GM18873 (cell line): ENCODE results near the gene CMSS1.

Experiments
- ATAC-seq: cut with Tn5 transposase; IDR thresholded peaks from one replicate; pipeline ENCODE4 v1.9.1; 2021; ENCODE audit warnings: mild to moderate bottlenecking, moderate library complexity, moderate number of reproducible peaks; ENCODE audit not compliant: unreplicated experiment, low FRiP score

Gene CMSS1

GRCh38 chr3:99976584-99976983, 158.9 kb downstream of the CMSS1 start:
- no peak for ATAC-seq

DNA sequence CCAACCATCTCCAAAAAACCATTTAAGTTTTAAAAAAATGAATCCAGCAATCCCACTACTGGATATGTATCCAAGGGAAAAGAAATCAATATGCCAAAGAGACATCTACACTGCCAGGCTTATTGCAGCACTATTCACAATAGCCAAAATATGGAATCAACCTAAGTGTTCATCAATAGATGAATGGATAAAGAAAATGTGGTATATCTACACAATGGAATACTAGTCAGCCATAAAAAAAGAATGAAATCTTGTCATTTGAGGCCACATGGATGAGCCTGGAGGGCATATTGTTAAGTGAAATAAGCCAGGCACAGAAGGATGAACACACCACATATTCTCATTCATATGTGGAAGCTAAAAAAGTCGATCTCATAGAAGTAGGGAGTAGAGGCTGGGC, 160.6 kb downstream of the CMSS1 start:
- no peak for ATAC-seq

DNA sequence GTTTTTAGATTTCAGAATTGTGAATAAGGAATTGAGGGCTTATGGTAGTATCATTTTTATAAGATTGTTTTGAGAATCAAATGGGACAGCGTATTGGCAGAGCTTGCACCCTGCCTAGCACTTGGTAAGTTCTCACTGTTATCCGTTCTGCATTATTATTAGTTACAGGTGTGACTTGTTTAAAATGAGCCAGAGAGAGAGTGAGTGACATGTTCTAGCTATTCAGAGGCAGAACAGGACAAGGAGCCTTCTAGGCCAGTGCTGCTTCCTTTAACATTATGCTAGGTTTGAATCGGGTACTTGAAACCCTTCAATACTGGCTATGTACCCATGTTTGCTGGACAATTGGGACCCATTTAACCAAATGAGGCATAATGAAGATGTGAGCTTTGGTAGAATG, 162.9 kb downstream of the CMSS1 start:
- no peak for ATAC-seq

DNA sequence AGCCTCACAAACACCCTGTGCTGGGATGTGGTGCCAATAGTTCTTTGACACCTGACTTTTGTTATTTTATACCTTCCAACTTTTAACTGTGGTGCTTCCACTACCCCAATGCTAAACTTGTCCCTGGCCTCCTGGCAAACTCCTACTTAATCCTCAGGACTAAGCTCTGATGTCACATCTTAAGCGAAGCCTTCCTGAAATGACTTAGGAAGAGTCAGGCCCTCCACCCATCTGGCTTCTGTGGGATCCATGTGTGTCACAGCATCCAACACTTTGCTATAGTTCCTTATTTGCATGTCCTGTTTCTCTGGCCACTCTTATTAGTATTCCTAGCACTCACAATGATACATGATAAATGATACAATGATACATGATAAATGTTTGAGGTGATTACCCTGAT, 163.5 kb downstream of the CMSS1 start:
- ATAC-seq = no peak

DNA sequence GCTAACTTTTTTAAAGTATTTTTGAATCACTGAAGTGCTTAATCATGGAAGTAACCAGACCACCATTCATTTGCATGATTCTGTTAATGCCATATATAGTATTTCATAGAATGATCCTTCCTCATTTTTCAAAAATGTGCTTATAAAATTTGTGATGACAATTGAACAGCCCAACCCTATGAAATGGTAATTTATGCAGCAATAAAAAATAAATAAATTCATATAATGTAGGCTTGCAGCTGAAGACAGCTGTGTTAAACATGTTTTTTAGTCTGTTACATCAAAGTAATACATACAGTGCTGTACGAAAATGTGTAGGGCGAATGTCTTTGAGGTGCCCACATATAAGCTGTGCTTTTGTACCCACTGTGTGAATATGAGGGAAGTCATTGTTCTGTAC, 165.0 kb downstream of the CMSS1 start:
- no peak for ATAC-seq

DNA sequence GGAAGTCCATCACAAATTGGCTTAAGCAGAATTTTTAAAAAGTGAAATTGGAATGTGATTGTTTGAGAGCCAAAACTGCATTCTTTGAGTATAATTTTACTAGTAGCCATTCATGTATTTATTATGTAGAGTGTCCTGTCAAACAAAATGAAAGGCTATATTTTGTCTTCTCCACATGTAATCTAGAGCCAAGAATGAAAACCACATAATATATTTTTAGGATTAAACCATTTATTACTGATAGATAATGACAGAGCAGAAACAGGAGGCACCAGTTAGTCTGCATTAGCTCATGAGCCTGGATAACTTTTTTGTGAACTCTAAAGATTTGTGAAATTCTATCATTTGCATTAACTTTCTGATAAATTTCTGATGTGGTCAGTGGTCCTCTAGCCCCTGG, 166.5 kb downstream of the CMSS1 start:
- no peak for ATAC-seq

GRCh38 chr3:99984668-99985067, 167.0 kb downstream of the CMSS1 start:
- ATAC-seq = no peak

- no peak for ATAC-seq
Measured at GRCh38 chr3:99990179-99990578, 172.5 kb downstream of the CMSS1 start.

DNA sequence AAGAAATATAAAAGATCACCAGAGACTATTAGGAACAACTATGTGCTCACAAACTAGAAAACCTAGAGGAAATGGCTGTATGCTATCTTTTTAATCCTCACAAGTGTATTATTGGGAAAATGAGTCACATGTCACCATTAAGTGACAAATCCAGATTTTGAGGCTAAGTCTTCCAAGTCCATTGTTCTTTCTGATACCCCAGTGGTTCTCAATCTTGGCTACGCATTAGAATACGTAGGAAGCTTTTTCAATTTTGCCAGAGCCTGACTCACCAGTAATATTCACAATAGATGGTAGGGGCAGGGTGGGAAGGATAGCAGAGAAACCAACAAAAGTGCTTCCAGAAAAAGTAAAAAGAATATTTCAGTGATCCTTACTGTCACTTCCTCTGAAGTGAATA, 179.6 kb downstream of the CMSS1 start:
- ATAC-seq = no peak

- ATAC-seq = no peak
Measured at GRCh38 chr3:99999536-99999935, 181.9 kb downstream of the CMSS1 start.

DNA sequence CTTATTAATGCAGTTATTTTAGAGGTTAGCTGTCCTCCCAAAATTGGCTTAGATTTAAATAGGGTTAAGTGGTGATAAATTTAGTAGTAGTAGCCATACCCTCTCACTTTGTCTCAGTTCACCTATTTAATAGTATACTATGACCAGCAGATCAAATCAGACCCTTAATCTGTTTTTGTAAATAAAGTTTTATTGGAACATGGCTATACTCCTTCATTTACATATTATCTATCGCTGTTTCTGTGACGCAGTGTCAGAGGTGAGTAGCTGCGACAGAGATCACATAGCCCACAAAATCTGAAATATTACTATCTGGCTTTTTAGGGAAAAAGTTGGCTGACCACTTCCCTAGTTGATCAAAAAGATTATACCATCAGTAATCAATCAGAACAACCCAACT, 183.4 kb downstream of the CMSS1 start:
- ATAC-seq = no peak

DNA sequence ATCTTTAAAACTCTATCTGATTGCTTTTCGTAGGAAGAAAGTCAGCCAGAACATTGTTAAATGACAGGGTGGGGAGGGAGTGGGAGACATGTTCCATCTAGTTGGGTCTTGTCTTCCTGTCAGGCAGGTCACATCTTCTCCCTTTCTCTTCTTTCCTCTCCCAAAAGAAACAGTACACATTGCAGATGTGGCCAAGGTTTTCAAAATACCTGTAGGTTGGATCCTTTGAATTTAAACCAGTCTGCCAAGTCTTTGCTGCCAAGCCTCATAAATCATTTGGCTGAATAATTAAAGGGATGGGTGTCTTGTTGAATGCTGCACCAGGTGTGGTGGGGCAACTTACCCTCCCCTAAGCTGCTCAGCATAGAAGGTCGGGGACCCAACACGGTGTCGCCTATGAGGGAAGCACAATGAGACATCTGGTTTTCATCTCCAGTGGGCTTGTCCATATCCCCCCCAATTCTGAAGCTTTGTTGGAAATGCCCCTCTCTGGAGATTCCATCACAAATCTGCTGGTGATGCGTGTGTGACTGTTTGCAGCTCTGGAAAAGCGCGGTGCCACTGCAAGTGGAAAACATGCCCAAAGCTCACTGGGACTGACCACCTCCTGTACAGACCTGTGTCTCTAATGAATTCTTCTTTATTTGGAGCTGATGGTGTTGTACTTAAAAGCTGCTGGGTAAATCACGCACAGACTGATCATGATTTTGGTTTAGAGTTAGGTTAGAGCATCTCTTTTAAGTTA, 184.0 kb downstream of the CMSS1 start:
- ATAC-seq = no peak

DNA sequence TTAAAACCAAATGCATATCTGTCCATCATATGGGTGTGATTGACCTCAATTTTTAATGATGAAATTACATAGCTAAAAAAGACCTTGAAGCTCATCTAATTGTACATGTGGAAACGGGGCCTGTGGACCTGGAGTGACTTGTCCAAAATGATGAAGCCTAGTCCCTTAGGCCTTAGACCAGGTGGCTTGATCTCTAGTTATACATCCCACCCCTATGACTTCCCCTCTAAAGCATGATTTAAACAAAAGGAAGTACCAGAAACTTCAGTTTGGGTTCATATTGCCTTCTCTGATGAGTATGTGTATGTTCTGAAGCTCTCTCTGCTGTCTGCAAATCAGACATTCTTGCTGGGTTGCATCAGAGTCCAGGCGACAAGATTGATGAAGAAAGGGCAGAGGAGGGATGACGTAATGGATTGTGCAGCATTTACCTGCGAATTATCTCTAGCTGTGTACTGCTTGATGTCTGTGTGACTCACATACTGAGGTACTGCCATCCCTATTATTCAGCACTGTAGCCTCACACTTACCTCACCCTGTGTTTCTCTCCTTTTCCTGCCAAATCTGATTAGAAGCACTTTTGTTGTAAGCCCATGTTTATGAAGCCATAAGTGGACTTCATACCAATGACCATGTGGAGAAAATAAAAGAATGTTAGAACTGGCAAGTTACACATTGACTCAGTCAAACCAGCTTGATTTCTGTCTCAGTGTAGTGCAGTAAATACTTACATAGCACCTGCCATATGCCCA, 185.1 kb downstream of the CMSS1 start:
- no peak for ATAC-seq

GRCh38 chr3:100003609-100004503, 186.2 kb downstream of the CMSS1 start:
- no peak for ATAC-seq

DNA sequence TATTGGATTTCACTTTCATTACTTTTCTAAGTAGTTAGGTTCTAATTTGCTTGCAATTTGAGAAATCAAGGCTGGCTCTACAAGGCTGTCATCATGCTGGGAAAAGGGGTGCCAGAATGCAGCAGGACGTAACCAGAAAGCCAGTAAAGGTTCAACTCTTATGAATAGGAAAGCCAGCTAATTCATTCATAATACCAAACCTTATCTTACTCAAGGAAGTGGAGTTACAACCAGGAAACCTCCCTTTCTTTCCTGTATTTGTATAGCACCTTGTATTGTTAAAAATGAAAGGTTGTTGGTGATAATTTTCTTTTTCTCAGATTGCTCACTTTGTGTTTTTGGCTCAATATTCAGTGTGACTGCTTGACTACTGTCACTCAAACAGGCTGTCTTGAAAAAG, 187.3 kb downstream of the CMSS1 start:
- ATAC-seq = no peak

GRCh38 chr3:100005665-100006393, 188.2 kb downstream of the CMSS1 start:
- ATAC-seq = no peak

DNA sequence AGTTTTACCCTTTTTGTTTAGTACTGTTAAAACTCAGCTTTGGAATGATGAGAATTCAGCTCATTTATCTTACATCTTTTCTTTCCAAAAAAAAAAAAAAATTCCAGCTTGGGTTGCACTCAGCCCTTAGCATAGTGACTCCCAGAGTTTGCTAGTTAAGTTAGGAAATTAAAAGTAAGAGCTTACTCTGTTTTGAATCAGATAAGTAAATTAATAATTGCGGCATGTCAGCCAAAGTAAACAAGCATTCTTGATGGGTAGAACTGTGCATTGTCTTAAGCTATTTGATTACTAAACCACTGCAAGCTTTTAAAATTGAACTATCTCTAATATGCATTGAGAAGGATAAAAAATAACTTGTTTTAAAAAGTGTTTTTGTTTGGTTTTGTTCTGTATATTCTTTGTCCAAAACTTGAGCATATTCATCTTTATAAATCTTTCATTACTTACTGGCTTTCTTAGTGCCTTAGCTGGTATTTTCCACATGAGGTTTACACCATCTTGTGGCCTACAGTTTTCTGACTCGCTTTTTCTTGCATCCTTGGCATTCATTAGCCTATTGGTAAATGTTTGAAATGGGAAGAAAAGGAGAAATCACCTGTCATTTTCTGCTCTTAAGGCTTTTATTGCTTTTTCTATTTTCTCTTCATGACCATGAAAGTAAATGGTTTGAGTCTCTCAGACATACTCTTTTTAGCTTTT, 189.1 kb downstream of the CMSS1 start:
- no peak for ATAC-seq

- no peak for ATAC-seq
Measured at GRCh38 chr3:100007313-100007712, 189.7 kb downstream of the CMSS1 start.

DNA sequence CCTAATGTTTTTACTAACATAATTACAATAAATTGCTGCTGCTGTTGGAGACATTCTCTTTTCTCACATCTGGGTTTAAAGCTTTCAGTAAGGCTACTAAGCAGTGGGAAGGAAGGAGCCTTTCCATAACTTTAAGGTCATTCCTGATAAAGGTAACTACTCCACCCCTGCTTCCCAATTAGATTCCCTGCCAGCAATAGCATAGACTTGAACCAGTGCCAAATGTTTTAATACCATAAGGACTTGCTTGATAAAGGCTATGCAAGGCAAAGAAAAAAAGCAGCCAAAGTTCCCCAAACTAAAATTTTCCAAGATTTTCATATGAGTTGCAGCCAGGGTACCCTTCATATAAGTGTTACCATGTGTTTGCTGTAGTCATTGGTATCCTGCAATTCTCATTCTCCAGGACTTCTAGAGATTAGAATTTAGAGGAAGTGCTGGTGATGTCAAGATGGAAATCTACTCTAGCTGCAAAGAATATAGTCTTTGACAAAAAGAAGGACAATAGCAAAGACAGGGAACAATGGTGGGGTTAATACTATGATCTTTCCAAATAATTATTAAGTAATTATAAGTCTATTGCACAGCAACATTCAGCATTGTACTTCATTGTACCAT, 190.5 kb downstream of the CMSS1 start:
- ATAC-seq = no peak
